ENCODE measurements around the gene FLNC.

The FLNC gene

GRCh38 chr7:128845987-128846386 lies 15.8 kb downstream of the FLNC start:
- no peak for DNase-seq (ENCODE audit: low read depth, low spot score)

DNA sequence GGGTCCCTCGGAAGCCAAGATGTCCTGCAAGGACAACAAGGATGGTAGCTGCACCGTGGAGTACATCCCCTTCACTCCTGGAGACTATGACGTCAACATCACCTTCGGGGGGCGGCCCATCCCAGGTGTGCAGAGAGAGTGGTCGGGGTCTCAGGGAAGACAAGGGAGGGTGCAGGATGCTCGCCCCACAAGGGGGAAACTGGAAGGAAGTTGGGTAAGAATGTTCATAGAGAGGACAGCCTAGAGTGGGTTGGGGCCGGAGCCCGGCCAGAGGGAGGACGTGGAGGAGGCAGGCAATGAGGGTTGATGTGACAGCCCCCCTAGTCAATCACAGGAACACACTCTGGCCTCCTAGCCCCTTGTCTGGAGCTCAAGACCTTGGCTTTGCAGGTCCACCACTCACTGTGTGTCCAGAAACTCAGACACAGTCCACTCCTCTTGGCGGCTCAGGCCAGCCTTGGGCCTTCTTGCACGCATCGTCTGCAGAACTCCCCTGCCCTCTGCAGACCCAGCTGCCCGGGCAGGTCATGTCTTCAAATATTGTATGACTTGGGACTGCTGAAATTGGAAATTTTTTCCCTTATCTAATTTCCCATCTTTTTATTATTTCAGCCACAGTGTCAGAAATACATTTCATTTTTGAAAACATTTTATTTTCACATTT lies 16.7 kb downstream of the FLNC start:
- no peak for DNase-seq (ENCODE audit: low read depth, low spot score)

GRCh38 chr7:128847721-128848211 lies 17.6 kb downstream of the FLNC start:
- DNase-seq (ENCODE audit: low read depth, low spot score) = no peak

- no peak for DNase-seq (ENCODE audit: low read depth, low spot score)
Observed at GRCh38 chr7:128848289-128849155, 18.3 kb downstream of the FLNC start.

DNA sequence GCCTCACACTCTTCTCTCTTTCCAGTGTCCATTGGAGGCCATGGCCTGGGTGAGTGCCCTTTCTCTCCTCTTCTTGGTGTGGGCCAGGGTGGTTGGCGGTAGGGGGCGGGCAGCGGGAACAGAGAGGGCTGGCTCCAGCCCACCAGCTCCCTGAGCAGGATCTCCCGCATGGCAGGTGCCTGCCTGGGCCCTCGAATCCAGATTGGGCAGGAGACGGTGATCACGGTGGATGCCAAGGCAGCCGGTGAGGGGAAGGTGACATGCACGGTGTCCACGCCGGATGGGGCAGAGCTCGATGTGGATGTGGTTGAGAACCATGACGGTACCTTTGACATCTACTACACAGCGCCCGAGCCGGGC lies 18.9 kb downstream of the FLNC start:
- no peak for DNase-seq (ENCODE audit: low read depth, low spot score)

DNA sequence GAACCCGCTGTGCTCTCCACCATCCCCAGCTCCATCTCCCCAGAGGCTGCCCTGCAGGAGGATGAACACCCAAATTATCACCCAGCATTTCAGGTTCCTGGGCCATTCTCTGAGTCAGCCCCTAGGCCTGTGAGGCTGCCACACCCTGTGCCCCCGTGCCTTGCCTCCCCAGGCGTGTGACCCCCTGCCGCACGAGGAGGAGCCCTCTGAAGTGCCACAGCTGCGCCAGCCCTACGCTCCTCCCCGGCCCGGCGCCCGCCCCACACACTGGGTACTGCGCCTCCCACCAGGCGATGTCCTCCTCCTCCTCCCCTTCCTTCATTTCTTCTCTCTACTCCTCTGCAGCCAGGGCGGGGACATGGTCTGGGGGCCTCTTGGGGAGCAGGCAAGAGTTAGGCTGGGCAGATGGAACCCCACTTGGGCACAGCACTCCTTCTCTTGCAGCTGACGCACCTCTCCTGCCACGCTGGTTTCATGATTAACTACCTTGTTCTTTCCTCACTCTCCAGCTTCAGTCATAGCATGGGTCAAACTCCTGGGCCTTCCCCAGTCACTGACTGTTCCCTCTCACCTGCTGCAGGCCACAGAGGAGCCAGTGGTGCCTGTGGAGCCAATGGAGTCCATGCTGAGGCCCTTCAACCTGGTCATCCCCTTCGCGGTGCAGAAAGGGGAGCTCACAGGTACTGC lies 19.7 kb downstream of the FLNC start:
- no peak for DNase-seq (ENCODE audit: low read depth, low spot score)

DNA sequence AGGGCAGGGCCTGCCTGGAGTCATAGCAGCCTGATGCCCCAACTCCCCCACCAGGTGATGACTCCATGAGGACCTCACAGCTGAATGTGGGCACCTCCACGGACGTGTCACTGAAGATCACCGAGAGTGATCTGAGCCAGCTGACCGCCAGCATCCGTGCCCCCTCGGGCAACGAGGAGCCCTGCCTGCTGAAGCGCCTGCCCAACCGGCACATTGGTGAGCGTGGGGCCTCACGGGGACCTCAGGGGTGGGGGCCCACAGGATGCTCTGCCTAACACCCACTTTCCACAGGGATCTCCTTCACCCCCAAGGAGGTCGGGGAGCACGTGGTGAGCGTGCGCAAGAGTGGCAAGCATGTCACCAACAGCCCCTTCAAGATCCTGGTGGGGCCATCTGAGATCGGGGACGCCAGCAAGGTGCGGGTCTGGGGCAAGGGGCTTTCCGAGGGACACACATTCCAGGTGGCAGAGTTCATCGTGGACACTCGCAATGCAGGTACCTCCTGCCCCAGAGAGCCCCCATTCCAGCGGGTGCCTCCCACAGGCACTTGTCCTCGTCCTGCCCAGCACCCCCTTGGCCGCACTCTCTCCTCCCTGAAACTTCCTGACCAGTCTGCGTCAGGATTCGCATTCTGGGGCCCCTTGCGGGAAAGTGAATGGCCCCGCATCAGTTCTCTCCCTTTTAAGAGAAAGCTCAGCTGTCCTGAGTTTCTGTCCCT lies 22.5 kb downstream of the FLNC start:
- no peak for DNase-seq (ENCODE audit: low read depth, low spot score)

GRCh38 chr7:128853799-128854198 lies 23.6 kb downstream of the FLNC start:
- no peak for DNase-seq (ENCODE audit: low read depth, low spot score)

- no peak for DNase-seq (ENCODE audit: low read depth, low spot score)
Observed at GRCh38 chr7:128854396-128854795, 24.2 kb downstream of the FLNC start.

GRCh38 chr7:128855559-128855958 lies 25.4 kb downstream of the FLNC start:
- no peak for DNase-seq (ENCODE audit: low read depth, low spot score)

GRCh38 chr7:128856001-128856718 lies 26.0 kb downstream of the FLNC start:
- no peak for DNase-seq (ENCODE audit: low read depth, low spot score)

DNA sequence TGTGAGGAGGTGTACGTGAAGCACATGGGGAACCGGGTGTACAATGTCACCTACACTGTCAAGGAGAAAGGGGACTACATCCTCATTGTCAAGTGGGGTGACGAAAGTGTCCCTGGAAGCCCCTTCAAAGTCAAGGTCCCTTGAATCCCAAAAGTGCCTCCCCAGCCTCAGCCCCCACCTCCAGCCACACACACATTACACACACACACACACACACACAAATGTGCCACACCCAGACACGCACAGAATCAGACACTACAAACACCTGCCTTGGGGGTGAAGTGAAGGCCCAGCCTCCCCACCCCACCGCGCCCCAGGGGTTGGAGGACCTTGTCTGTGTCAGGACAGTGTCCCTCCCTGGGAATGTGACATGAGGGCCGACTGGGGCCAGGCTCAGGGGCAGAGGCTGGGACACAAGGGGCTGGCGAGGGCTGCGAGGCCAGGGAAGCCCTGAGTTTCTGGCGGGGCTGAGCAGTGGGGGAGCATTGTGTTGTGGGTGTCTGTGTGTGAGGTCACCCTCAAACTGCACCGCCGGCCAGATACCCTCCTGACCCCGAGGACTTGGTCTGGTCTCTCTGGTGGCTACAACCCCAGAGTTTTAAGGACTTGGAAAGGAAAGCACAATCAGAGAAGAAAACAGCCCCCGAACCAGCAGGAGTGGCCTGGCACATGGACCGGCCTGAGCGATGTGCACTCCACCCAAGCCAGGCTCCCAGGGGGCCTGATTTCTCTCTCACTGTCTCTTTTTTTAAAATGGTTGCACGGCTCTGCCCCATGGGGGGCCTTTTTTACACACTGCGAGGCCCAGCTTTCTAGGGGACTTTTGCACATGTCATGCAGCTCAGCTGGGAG lies 28.4 kb downstream of the FLNC start:
- no peak for DNase-seq (ENCODE audit: low read depth, low spot score)

DNA sequence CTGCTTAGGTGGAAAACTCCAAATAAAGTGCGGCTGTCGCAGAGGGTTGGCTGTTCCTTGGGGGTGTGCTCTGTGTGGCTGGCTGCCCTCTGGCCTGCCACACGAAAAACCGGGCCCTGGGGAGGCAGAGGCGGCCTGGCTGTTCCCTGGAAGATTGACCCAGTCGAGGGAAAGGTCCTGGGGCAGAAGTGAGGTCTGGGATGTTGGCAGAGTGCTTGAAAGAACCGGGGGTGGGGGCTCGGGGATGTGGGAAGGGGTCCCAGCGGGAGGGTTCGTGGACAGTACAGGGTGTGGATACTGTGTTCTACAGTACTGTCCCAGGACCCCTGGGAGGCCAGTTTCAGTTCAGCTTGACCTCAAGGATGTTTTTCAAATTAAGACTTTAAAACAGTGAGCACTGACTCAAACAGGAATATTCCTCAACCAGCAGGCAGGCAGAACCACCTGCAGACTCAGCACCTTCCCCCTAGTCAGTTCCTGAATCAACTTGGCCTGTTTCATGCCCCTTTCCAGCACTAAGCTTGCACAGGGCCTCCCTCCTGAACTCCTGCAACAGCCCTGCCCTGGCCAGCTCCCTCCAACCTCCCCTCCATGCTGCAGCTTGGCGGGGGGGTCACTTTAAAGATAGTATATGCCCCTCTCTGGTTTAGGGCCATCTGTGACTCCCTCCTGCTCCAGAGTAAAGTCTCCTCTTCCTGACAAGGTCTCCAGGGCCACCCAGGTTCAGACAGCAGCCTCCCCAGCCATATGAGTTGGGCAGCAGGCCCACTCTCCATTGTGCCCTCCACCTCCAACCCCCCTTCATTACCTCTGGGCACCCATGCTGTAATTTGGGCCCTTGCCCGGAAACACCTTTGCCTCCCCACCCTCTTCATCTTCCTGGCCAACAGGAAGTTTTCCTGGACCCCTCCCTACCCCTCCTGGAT lies 29.3 kb downstream of the FLNC start:
- peak; percentile 50 for DNase-seq (ENCODE audit: low read depth, low spot score)

DNA sequence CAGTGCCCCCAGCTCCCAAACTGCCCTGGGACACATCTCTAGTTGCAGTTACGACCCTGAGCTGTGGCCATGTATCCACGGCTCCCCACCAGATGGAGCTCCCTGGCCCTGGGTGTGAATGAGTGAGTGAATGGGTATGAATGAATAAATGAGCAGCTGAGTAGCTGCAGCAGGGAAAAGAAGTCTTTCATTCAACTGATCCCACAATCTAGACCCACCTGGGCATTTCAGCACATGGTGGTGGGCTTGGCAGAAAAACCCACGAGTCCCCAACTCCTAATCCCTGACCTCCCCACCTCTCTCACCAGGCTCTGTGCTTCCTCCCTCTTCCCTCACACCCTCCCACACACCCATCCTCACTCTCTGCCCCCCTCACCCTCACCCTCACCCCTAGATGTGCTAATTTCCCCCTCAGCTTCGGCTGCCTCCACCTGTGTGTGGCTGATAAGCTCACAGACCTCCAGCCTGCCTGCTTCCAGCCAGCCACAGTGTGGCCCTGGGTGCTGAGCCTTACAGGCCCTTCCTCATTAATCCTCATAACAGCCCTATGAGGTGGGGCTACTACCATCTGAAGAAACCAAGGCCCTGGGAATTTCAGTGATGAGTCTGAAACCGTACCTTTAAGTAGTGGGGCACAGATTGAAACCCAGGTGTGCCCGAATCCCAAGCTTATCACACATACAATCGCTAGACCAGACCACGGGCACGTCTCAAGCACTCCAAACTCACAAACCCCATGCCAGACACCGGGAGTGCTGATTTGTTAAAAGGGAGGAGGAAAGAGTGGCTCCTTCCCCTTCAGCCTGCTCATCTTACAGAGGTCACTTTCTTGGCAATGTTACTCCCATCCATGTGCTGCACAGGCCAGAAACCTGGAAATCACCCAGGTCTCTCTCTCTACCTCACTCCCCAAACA lies 30.2 kb downstream of the FLNC start:
- DNase-seq (ENCODE audit: low read depth, low spot score) = no peak

DNA sequence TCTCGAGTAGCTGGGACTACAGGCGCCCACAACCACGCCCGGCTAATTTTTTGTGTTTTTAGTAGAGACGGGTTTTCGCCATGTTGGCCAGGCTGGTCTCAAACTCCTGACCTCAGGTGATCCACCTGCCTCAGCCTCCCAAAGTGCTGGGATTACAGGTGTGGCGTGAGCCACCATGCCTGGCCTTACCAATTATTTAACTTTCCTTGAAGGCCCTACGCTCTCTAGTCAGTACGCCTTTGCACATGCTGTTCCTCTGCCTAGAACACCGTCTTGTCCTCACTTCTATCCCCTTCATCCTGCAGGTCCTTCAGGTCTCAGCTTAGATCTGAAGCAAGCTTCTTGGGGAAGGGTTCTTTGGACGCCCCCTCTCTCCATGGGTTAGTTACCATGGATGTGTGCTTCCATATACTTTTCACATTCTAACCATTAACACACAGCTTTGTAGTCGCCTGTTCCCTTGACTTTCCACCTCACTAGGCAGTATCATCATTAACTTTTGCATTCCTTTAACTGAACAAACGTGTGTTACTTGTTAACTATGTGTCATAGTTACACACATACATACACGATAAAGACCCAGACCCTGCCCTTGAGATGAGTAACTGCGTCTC lies 31.9 kb downstream of the FLNC start:
- no peak for DNase-seq (ENCODE audit: low read depth, low spot score)

DNA sequence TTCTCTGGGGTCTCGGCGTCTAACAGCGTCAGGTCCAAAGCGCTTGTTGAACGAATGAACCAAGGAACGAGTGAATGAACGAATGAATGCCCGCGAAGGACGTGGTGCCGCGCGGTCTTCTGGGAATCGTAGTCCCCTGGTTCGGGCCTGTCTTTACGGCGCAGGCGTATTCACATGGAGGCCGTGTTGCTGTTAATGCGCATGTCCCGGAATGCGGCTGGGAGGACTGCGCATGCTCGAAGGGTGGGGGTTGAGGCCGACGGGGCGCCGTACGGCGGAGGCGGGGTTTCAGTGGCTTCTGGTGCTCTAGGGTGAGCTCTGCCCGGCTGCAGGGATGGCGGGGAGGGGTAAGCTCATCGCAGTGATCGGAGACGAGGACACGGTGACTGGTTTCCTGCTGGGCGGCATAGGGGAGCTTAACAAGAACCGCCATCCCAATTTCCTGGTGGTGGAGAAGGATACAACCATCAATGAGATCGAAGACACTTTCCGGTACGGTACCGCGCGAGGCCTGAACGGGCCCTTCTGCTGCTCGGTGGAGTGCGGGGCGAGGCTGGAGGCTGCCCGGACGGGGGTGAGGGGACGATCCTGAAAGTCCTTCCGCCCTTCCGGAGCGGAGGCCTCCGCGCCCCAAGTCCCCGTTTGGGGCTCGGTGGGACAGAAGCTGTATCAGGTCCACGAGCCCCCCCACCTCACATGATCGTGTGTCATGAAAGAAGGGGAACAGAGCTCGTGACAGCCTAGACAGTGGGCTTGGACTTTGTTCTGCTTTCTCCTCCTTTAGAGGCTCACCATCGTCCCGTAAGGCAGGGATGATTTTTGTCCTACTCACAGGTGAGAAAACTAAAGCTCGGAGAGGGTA lies 32.6 kb downstream of the FLNC start, which contains the start of gene ATP6V1F:
Gene ATP6V1F (plus strand): TSS at position 286 of the 862 bp plus-strand sequence. CDS start 49 bp downstream, at position 335.
- peak; percentile 94 for DNase-seq (ENCODE audit: low read depth, low spot score)

Data from smooth muscle cell of the brain vasculature (primary cell).